H1 (cell line): Measurements from ENCODE around the gene RIPOR3. TPM values are rescaled to one million over a fixed set of nuclear protein-coding genes. Genes with fewer than 3 reads are reported as not detected.

Source experiments
- CTCF ChIA-PET: fragments of 300-600 bp; sonication (Branson Sonifier 250); formaldehyde crosslinking; loops from one replicate; lab custom pipeline; 2021; ENCODE audit not compliant: partially characterized antibody; lab: Charles Lee
- POLR2A ChIA-PET: fragments of 300-600 bp; sonication (Branson Sonifier 250); formaldehyde crosslinking; loops from one replicate; lab custom pipeline; 2021; ENCODE audit warnings: inconsistent platforms; ENCODE audit not compliant: partially characterized antibody; lab: Charles Lee
- DNase-seq, 2 experiments: peaks; one replicate each; pipeline versions ENCODE4 v3.0.0 to v3.0.0-alpha.2; 2010 to 2022; ENCODE audit warnings: low spot score in 2 of 2, low read depth in 1 of 2, mixed read lengths in 1 of 2
- FAIRE-seq: peaks from 2 replicates; lab custom pipeline; 2011; peaks lifted over from hg19 to GRCh38; lab: Jason Lieb, UNC
- H2AFZ ChIP-seq: 2 replicates; pipeline ENCODE4 v1.8.1; 2012; ENCODE audit warnings: low read length, inconsistent platforms
- H2AK5ac ChIP-seq: 2 replicates; pipeline ENCODE4 v1.6.1; 2013; ENCODE audit warnings: low read depth, low read length
- H2BK120ac ChIP-seq: replicated peaks from 2 replicates; pipeline ENCODE3; 2013; ENCODE audit warnings: low read depth, low read length, inconsistent platforms
- H2BK12ac ChIP-seq: 2 replicates; pipeline ENCODE4 v1.6.1; 2013; ENCODE audit warnings: low read depth, low read length
- H2BK15ac ChIP-seq: 2 replicates; pipeline ENCODE4 v1.6.1; 2013; ENCODE audit warnings: low read length
- H2BK20ac ChIP-seq: 2 replicates; pipeline ENCODE4 v1.6.1; 2013; ENCODE audit warnings: low read length
- H2BK5ac ChIP-seq: 2 replicates; pipeline ENCODE4 v1.6.1; 2013; ENCODE audit warnings: low read depth, low read length
- H3K14ac ChIP-seq: 2 replicates; pipeline ENCODE4 v1.6.1; 2013; ENCODE audit warnings: inconsistent platforms; ENCODE audit not compliant: insufficient read length
- H3K18ac ChIP-seq: 2 replicates; pipeline ENCODE4 v1.6.1; 2013; ENCODE audit warnings: low read length; ENCODE audit errors: extremely low read depth
- H3K23ac ChIP-seq: 2 replicates; pipeline ENCODE4 v1.6.1; 2013; ENCODE audit warnings: inconsistent platforms; ENCODE audit not compliant: insufficient read length
- H3K23me2 ChIP-seq: 2 replicates; pipeline ENCODE4 v1.6.1; 2013; ENCODE audit warnings: low read depth, low read length
- H3K27ac ChIP-seq: 2 replicates; pipeline ENCODE4 v1.6.1; 2011; ENCODE audit warnings: low read depth, low read length, inconsistent platforms
- H3K27me3 ChIP-seq, 4 experiments: replicated peaks in 1 of 4; 1 replicate in 1 of 4; 2 replicates in 3 of 4; pipeline versions ENCODE4 v1.6.1 to v1.8.1; 2011 to 2013; ENCODE audit warnings: low read length in 3 of 4, mild to moderate bottlenecking in 3 of 4, inconsistent platforms in 2 of 4, mixed read lengths in 2 of 4, moderate library complexity in 1 of 4; ENCODE audit not compliant: control insufficient read depth in 3 of 4, insufficient read depth in 3 of 4; ENCODE audit errors: extremely low read depth in 1 of 4
- H3K36me3 ChIP-seq, 4 experiments: 2 replicates each; pipeline versions ENCODE4 v1.6.1 to v1.8.1; 2011 to 2013; ENCODE audit warnings: mild to moderate bottlenecking in 4 of 4, low read length in 3 of 4, moderate library complexity in 2 of 4, control low read depth in 1 of 4, inconsistent platforms in 1 of 4; ENCODE audit not compliant: insufficient read depth in 4 of 4, control insufficient read depth in 2 of 4
- H3K4ac ChIP-seq: replicated peaks from 2 replicates; pipeline ENCODE3; 2013; ENCODE audit warnings: low read length, low read depth, mixed read lengths, inconsistent platforms; ENCODE audit not compliant: insufficient read length
- H3K4me1 ChIP-seq, 4 experiments: replicated peaks in 1 of 4; 1 replicate in 1 of 4; 2 replicates in 3 of 4; pipeline versions ENCODE4 v1.6.1 to v1.8.1; 2011 to 2013; ENCODE audit warnings: low read length in 3 of 4, inconsistent platforms in 2 of 4, mixed read lengths in 1 of 4; ENCODE audit not compliant: insufficient read depth in 4 of 4, control insufficient read depth in 3 of 4
- H3K4me2 ChIP-seq, 2 experiments: 2 replicates each; pipeline versions ENCODE4 v1.6.1 to v1.8.1; 2011 to 2013; ENCODE audit warnings: low read depth in 2 of 2, low read length in 2 of 2, control low read depth in 1 of 2, inconsistent platforms in 1 of 2, mild to moderate bottlenecking in 1 of 2; ENCODE audit not compliant: insufficient read depth in 1 of 2
- H3K4me3 ChIP-seq, 4 experiments: fragments of 200-600, 300-600 bp in 1 of 4; sonication (generic), shearing (Covaris generic), sonication (Bioruptor Twin) in 1 of 4; 2 replicates each; pipeline versions ENCODE4 v1.5.1 to v1.8.1; 2011 to 2016; ENCODE audit warnings: low read length in 4 of 4, low read depth in 3 of 4, control low read depth in 2 of 4, inconsistent platforms in 2 of 4, mild to moderate bottlenecking in 2 of 4, mixed read lengths in 1 of 4, moderate library complexity in 1 of 4; ENCODE audit not compliant: insufficient read depth in 2 of 4; ENCODE audit errors: extremely low read depth in 1 of 4
- H3K56ac ChIP-seq: replicated peaks from 2 replicates; pipeline ENCODE3; 2013; ENCODE audit warnings: low read depth, mild to moderate bottlenecking, mixed read lengths, low read length, inconsistent platforms; ENCODE audit not compliant: insufficient read length
- H3K79me1 ChIP-seq: 2 replicates; pipeline ENCODE4 v1.6.1; 2013; ENCODE audit warnings: low read depth, low read length, control low read depth
- H3K79me2 ChIP-seq, 2 experiments: 2 replicates each; pipeline versions ENCODE4 v1.6.1 to v1.8.1; 2012 to 2013; ENCODE audit warnings: low read length in 2 of 2, mild to moderate bottlenecking in 2 of 2, inconsistent platforms in 1 of 2; ENCODE audit not compliant: insufficient read depth in 2 of 2, control insufficient read depth in 1 of 2
- H3K9ac ChIP-seq, 4 experiments: replicated peaks in 1 of 4; 1 replicate in 1 of 4; 2 replicates in 3 of 4; pipeline versions ENCODE4 v1.6.1 to v1.8.1; 2011 to 2013; ENCODE audit warnings: low read depth in 3 of 4, low read length in 3 of 4, control low read depth in 2 of 4, mild to moderate bottlenecking in 2 of 4, moderate library complexity in 2 of 4, inconsistent platforms in 1 of 4; ENCODE audit errors: extremely low read depth in 1 of 4
- H3K9me3 ChIP-seq, 2 experiments: 2 replicates each; pipeline versions ENCODE4 v1.6.1 to v1.8.1; 2012 to 2013; ENCODE audit warnings: mild to moderate bottlenecking in 2 of 2, moderate library complexity in 2 of 2, control low read depth in 1 of 2, inconsistent platforms in 1 of 2, low read depth in 1 of 2, low read length in 1 of 2, mixed read lengths in 1 of 2; ENCODE audit not compliant: insufficient read depth in 2 of 2
- H4K20me1 ChIP-seq, 2 experiments: replicated peaks in 1 of 2; 2 replicates each; pipeline versions ENCODE3 to v1.8.1; 2011 to 2013; ENCODE audit warnings: inconsistent platforms in 2 of 2, low read length in 2 of 2, mild to moderate bottlenecking in 1 of 2; ENCODE audit not compliant: insufficient read depth in 2 of 2, control insufficient read depth in 1 of 2
- H4K5ac ChIP-seq: 2 replicates; pipeline ENCODE4 v1.6.1; 2013; ENCODE audit warnings: low read length, low read depth, mixed read lengths, inconsistent platforms; ENCODE audit not compliant: insufficient read length
- H4K8ac ChIP-seq: 2 replicates; pipeline ENCODE4 v1.8.0; 2013; ENCODE audit warnings: mild to moderate bottlenecking, moderate library complexity, low read length, inconsistent platforms; ENCODE audit not compliant: insufficient read depth; ENCODE audit errors: extremely low read depth
- H4K91ac ChIP-seq: replicated peaks from 2 replicates; pipeline ENCODE3; 2013; ENCODE audit warnings: low read length, mixed read lengths, inconsistent platforms; ENCODE audit not compliant: insufficient read length
- FOSL1 ChIP-seq: IDR thresholded peaks from 2 replicates; pipeline ENCODE4 v1.6.1; 2011; ENCODE audit warnings: mild to moderate bottlenecking, low read depth, low read length, moderate library complexity; ENCODE audit not compliant: insufficient read depth
- KDM4A ChIP-seq: IDR thresholded peaks from one replicate; pipeline ENCODE4 v1.7.1; 2012; ENCODE audit warnings: low read depth, mild to moderate bottlenecking, moderate library complexity, low read length, inconsistent platforms; ENCODE audit not compliant: severe bottlenecking
- NRF1 ChIP-seq: IDR thresholded peaks from 2 replicates; pipeline ENCODE4 v1.6.1; 2011; ENCODE audit warnings: mild to moderate bottlenecking, low read depth, low read length, improper control_type of control experiment
- PHF8 ChIP-seq: fragments of 200-600 bp; sonication (generic); conservative IDR thresholded peaks from 2 replicates; pipeline ENCODE4 v1.7.1; 2012; ENCODE audit warnings: low read depth, mild to moderate bottlenecking, inconsistent platforms, low read length, moderate library complexity
- POLR2AphosphoS5 ChIP-seq: IDR thresholded peaks from 2 replicates; pipeline ENCODE4 v1.6.1; 2011; ENCODE audit warnings: low read depth, low read length
- RXRA ChIP-seq: IDR thresholded peaks from 2 replicates; pipeline ENCODE4 v1.6.1; 2011; ENCODE audit warnings: low read depth, mild to moderate bottlenecking, low read length, moderate library complexity; ENCODE audit not compliant: insufficient read depth
- SAP30 ChIP-seq: fragments of 300-600 bp; sonication (generic); IDR thresholded peaks from 2 replicates; pipeline ENCODE4 v1.7.1; 2012; ENCODE audit warnings: low read length, moderate library complexity, mild to moderate bottlenecking, inconsistent platforms; ENCODE audit not compliant: insufficient read depth, insufficient replicate concordance
- TBP ChIP-seq: IDR thresholded peaks from 2 replicates; pipeline ENCODE4 v1.6.1; 2011; ENCODE audit warnings: low read depth, low read length, improper control_type of control experiment
- ZNF274 ChIP-seq: IDR thresholded peaks from 2 replicates; pipeline ENCODE4 v1.7.0; 2012; ENCODE audit warnings: low read length, borderline replicate concordance; ENCODE audit errors: extremely low read depth
- WGBS, 2 experiments: shearing (Covaris generic) in 1 of 2; methylation state at CpG; one replicate each; pipeline versions ENCODE4 v1.1.6 to v1.1.7; 2013 to 2015; ENCODE audit warnings: low lambda C conversion rate in 2 of 2, mixed read lengths in 2 of 2, inconsistent platforms in 1 of 2, low coverage in 1 of 2, missing lambda C conversion rate in 1 of 2; ENCODE audit not compliant: insufficient replicate concordance in 2 of 2, insufficient coverage in 1 of 2, insufficient read length in 1 of 2; ENCODE audit errors: extremely low coverage in 1 of 2, missing lambda C conversion rate in 1 of 2; 5-methylcytosine and 5-hydroxymethylcytosine counted together
- polyA plus RNA-seq, 7 experiments: library from polyadenylated mRNA; depleted of rRNA in 3 of 7; stranded (reverse) in 5 of 7; unstranded in 2 of 7; fragments of >200 nt in 5 of 7; fragments of 200-250 nt in 2 of 7; gene quantifications; 1 replicate in 5 of 7; 2 replicates in 1 of 7; 4 replicates in 1 of 7; pipeline versions ENCODE4 v1.2.1 to v1.2.3, GENCODE V29; 2011 to 2013; ENCODE audit warnings: missing spikeins in 2 of 7, mixed read lengths in 2 of 7
- total RNA-seq: library from RNA; stranded (reverse); fragmentation: NEBNext Ultra II Directional; extraction: Animal tissue kit (Norgen Biotek cat#: 25700); gene quantifications from 2 replicates; pipeline ENCODE4 v1.2.1, GENCODE V29; 2021
- TF ChIP-seq, protein P1 (sequence below): IDR thresholded peaks from 2 replicates; pipeline ENCODE4 v1.6.1; 2012; ENCODE audit warnings: inconsistent platforms
- TF ChIP-seq, protein P2 (sequence below): IDR thresholded peaks from 2 replicates; pipeline ENCODE4 v1.6.1; 2011; ENCODE audit warnings: low read length, improper control_type of control experiment

RIPOR3 gene
- total and polyA plus RNA-seq, 2 of the 8 experiments (the other 6 are each of a cell fraction or from before 2014, with no cell fraction given): 3.6 to 4.5 TPM

DNA sequence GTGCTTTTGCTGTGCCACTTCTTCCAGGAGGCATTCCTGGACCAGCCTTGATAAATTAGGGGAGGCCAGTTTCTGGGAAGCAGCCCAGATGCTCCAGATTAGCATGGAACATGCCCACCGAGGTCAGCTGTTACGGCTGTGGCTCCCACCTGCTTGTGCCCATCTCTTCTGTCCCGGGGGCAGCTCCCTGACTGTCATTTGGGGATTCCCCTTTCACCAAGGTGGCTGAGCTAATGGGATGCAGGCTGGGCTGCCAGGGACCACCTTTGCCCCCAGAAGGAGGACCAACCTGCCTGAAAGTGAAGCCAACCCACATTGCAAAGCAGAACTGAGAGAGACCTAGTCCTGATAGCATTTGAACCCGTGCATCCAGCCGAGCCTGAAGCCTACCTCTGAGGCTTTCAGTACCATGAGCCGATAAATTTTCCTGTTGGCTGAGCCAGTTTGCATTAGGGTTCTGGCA is 95.9 kb downstream of the RIPOR3 start:
- CTCF ChIA-PET: interaction anchor here (0.6 to 5.4 kb wide), 8 partner anchors 9 to 418 kb away, joined by 3 to 36 read pairs (median 4); no protein-coding TSS in a partner anchor
- TF ChIP-seq, protein P1, sequence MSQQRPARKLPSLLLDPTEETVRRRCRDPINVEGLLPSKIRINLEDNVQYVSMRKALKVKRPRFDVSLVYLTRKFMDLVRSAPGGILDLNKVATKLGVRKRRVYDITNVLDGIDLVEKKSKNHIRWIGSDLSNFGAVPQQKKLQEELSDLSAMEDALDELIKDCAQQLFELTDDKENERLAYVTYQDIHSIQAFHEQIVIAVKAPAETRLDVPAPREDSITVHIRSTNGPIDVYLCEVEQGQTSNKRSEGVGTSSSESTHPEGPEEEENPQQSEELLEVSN: no peak
- TF ChIP-seq KDM4A: no peak
- TF ChIP-seq NRF1: no peak
- TF ChIP-seq, protein P2, sequence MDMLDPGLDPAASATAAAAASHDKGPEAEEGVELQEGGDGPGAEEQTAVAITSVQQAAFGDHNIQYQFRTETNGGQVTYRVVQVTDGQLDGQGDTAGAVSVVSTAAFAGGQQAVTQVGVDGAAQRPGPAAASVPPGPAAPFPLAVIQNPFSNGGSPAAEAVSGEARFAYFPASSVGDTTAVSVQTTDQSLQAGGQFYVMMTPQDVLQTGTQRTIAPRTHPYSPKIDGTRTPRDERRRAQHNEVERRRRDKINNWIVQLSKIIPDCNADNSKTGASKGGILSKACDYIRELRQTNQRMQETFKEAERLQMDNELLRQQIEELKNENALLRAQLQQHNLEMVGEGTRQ: no peak
- no peak for TF ChIP-seq ZNF274
- no peak for TF ChIP-seq POLR2AphosphoS5
- no peak for TF ChIP-seq FOSL1
- no peak for TF ChIP-seq RXRA
- no peak for TF ChIP-seq TBP
- no peak for TF ChIP-seq SAP30
- no peak for TF ChIP-seq PHF8

More for the DNA sequence above, 95.9 kb downstream of the RIPOR3 start:
- no peaks in the 10 kb centered on the region; the same call in 1 of the 2 replicates for H3K23me2 ChIP-seq
- no peak overlapping the region for H3K4ac ChIP-seq
- H4K5ac ChIP-seq: no peak overlapping the region
- H3K18ac ChIP-seq: peak overlapping the region; percentile 5; the same call in 1 of the 2 replicates
- H4K20me1 ChIP-seq: no peaks in the 10 kb centered on the region
- DNase-seq (no peak), FAIRE-seq (no peak)
- H3K9ac ChIP-seq: no peak overlapping the region
- H3K79me2 ChIP-seq: no peaks in the 10 kb centered on the region
- no peaks in the 10 kb centered on the region for H3K36me3 ChIP-seq
- H3K27ac ChIP-seq: no peak overlapping the region
- H2AK5ac ChIP-seq: peak overlapping the region; percentile 15; the same call in 1 of the 2 replicates
- POLR2A ChIA-PET: interaction anchor here (1.3 kb wide), 1 partner anchor 68 kb away, joined by 3 read pairs; no protein-coding TSS in a partner anchor
- no peak overlapping the region for H2BK12ac ChIP-seq
- H3K79me1 ChIP-seq: no peaks in the 10 kb centered on the region; the same call in 1 of the 2 replicates
- H3K14ac ChIP-seq: no peak overlapping the region
- H3K27me3 ChIP-seq: no peaks in the 10 kb centered on the region
- H2BK15ac ChIP-seq: 0 out of 2 replicates have a peak overlapping the region, but pooled peaks have one; percentile 46
- peaks cover 0 to 13% (median 8%) of the 10 kb centered on the region in 4 experiments; a peak in 4 of 7 replicates for H3K4me1 ChIP-seq
- no peak overlapping the region for H2BK120ac ChIP-seq
- no peak overlapping the region for H3K23ac ChIP-seq
- no peak overlapping the region for H3K4me2 ChIP-seq
- no peak overlapping the region for H2BK5ac ChIP-seq
- no peaks in the 10 kb centered on the region for H3K9me3 ChIP-seq
- H2BK20ac ChIP-seq: no peak overlapping the region
- 88% methylated on average over 6 of the region's 6 CpGs; no CpG with 5 or more reads in 1 of the 2 experiments for WGBS, 2 experiments
- no peak overlapping the region for H4K91ac ChIP-seq
- H2AFZ ChIP-seq: no peak overlapping the region
- no peak overlapping the region for H3K56ac ChIP-seq
- no peak overlapping the region for H4K8ac ChIP-seq
- no peak overlapping the region for H3K4me3 ChIP-seq
